ENCODE measurements around the gene KRT14. TPM values are rescaled to one million over a fixed set of nuclear protein-coding genes. Genes with fewer than 3 reads are reported as not detected.

The KRT14 gene
- total RNA-seq, 2 experiments from 2014 or later: 0.82 TPM; not detected in 1

Other genes with a start within 250 kb of the KRT14 start
- not detected in 2 replicates for gene KRT33A, start 236.1 kb downstream of the KRT14 start, total RNA-seq (2014; rRNA removed; shearing (Covaris generic))
- gene KRT33A, start 236.1 kb downstream of the KRT14 start, total RNA-seq (2022): not detected in 2 replicates
- gene KRT33B, start 217.1 kb downstream of the KRT14 start, total RNA-seq (2014; rRNA removed; shearing (Covaris generic)): not detected in 2 replicates
- gene KRT33B, start 217.1 kb downstream of the KRT14 start, total RNA-seq (2022): not detected in 2 replicates
- not detected in 2 replicates for gene KRT34, start 204.6 kb downstream of the KRT14 start, total RNA-seq (2014; rRNA removed; shearing (Covaris generic))
- not detected in 2 replicates for gene KRT34, start 204.6 kb downstream of the KRT14 start, total RNA-seq (2022)
- gene KRT31, start 189.3 kb downstream of the KRT14 start, total RNA-seq (2014; rRNA removed; shearing (Covaris generic)): not detected in 2 replicates
- gene KRT31, start 189.3 kb downstream of the KRT14 start, total RNA-seq (2022): not detected in 2 replicates
- gene KRT37, start 162.3 kb downstream of the KRT14 start, total RNA-seq (2014; rRNA removed; shearing (Covaris generic)): not detected in 2 replicates
- gene KRT37, start 162.3 kb downstream of the KRT14 start, total RNA-seq (2022): not detected in 2 replicates
- gene KRT38, start 145.9 kb downstream of the KRT14 start, total RNA-seq (2014; rRNA removed; shearing (Covaris generic)): not detected in 2 replicates
- not detected in 2 replicates for gene KRT38, start 145.9 kb downstream of the KRT14 start, total RNA-seq (2022)
- gene KRT32, start 119.5 kb downstream of the KRT14 start, total RNA-seq (2014; rRNA removed; shearing (Covaris generic)): not detected in 2 replicates
- gene KRT32, start 119.5 kb downstream of the KRT14 start, total RNA-seq (2022): not detected in 2 replicates
- not detected in 2 replicates for gene KRT35, start 105.7 kb downstream of the KRT14 start, total RNA-seq (2014; rRNA removed; shearing (Covaris generic))
- not detected in 2 replicates for gene KRT35, start 105.7 kb downstream of the KRT14 start, total RNA-seq (2022)
- gene KRT36, start 97.0 kb downstream of the KRT14 start, total RNA-seq (2014; rRNA removed; shearing (Covaris generic)): not detected in 2 replicates
- gene KRT36, start 97.0 kb downstream of the KRT14 start, total RNA-seq (2022): not detected in 2 replicates
- not detected in 2 replicates for gene KRT13, start 81.3 kb downstream of the KRT14 start, total RNA-seq (2014; rRNA removed; shearing (Covaris generic))
- gene KRT13, start 81.3 kb downstream of the KRT14 start, total RNA-seq (2022): not detected in 2 replicates
- not detected in 2 replicates for gene KRT15, start 68.0 kb downstream of the KRT14 start, total RNA-seq (2014; rRNA removed; shearing (Covaris generic))
- not detected in 2 replicates for gene KRT15, start 68.0 kb downstream of the KRT14 start, total RNA-seq (2022)
- gene KRT19, start 58.6 kb downstream of the KRT14 start, total RNA-seq (2014; rRNA removed; shearing (Covaris generic)): not detected in 2 replicates
- not detected in 2 replicates for gene KRT19, start 58.6 kb downstream of the KRT14 start, total RNA-seq (2022)
- not detected in 2 replicates for gene KRT9, start 14.8 kb downstream of the KRT14 start, total RNA-seq (2014; rRNA removed; shearing (Covaris generic))
- gene KRT9, start 14.8 kb downstream of the KRT14 start, total RNA-seq (2022): not detected in 2 replicates
- not detected in 2 replicates for gene KRT16, start 25.9 kb upstream of the KRT14 start, total RNA-seq (2014; rRNA removed; shearing (Covaris generic))
- gene KRT16, start 25.9 kb upstream of the KRT14 start, total RNA-seq (2022): not detected in 2 replicates
- not detected in 2 replicates for gene KRT17, start 37.7 kb upstream of the KRT14 start, total RNA-seq (2014; rRNA removed; shearing (Covaris generic))
- gene KRT17, start 37.7 kb upstream of the KRT14 start, total RNA-seq (2022): 0.70 and 2.1 TPM in 2 replicates
- 123 and 145 TPM in 2 replicates for gene EIF1, start 102.0 kb upstream of the KRT14 start, total RNA-seq (2014; rRNA removed; shearing (Covaris generic))
- 659 and 705 TPM in 2 replicates for gene EIF1, start 102.0 kb upstream of the KRT14 start, total RNA-seq (2022)
- not detected in 2 replicates for gene GAST, start 125.4 kb upstream of the KRT14 start, total RNA-seq (2014; rRNA removed; shearing (Covaris generic))
- gene GAST, start 125.4 kb upstream of the KRT14 start, total RNA-seq (2022): not detected in 2 replicates
- gene HAP1, start 147.7 kb upstream of the KRT14 start, total RNA-seq (2014; rRNA removed; shearing (Covaris generic)): 0.10 and 0.19 TPM in 2 replicates
- gene HAP1, start 147.7 kb upstream of the KRT14 start, total RNA-seq (2022): 0.22 and 0.55 TPM in 2 replicates
- gene JUP, start 199.8 kb upstream of the KRT14 start, total RNA-seq (2014; rRNA removed; shearing (Covaris generic)): 29.9 and 40.5 TPM in 2 replicates
- 62.0 and 69.3 TPM in 2 replicates for gene JUP, start 199.8 kb upstream of the KRT14 start, total RNA-seq (2022)
- 0.08 TPM in 1 of 2 replicates, not detected in the other for gene P3H4, start 225.1 kb upstream of the KRT14 start, total RNA-seq (2014; rRNA removed; shearing (Covaris generic))
- 2.2 and 2.6 TPM in 2 replicates for gene P3H4, start 225.1 kb upstream of the KRT14 start, total RNA-seq (2022)
- gene FKBP10, start 226.1 kb upstream of the KRT14 start, total RNA-seq (2014; rRNA removed; shearing (Covaris generic)): 1.5 TPM in 1 of 2 replicates, not detected in the other
- gene FKBP10, start 226.1 kb upstream of the KRT14 start, total RNA-seq (2022): 7.3 and 7.8 TPM in 2 replicates
- gene NT5C3B, start 249.3 kb upstream of the KRT14 start, total RNA-seq (2014; rRNA removed; shearing (Covaris generic)): 0.16 TPM in 1 of 2 replicates, not detected in the other
- gene NT5C3B, start 249.3 kb upstream of the KRT14 start, total RNA-seq (2022): 10.0 and 12.1 TPM in 2 replicates